HepG2 (cell line): Measurements from ENCODE around the gene HSPB9. TPM values are rescaled to one million over a fixed set of nuclear protein-coding genes. Genes with fewer than 3 reads are reported as not detected.

Experiments used
- CREB1 ChIP-seq, 2 experiments: fragments of 450-650 bp in 1 of 2; IDR thresholded peaks; 2 replicates each; pipeline ENCODE4 v1.6.1; 2016 to 2017; ENCODE audit warnings: control low read depth in 1 of 2, mild to moderate bottlenecking in 1 of 2, missing compliant biosample characterization in 1 of 2, missing genetic modification characterization in 1 of 2
- GLI4 ChIP-seq: sonication (generic); formaldehyde crosslinking; IDR thresholded peaks from 2 replicates; pipeline ENCODE4 v1.5.1; 2020; ENCODE audit warnings: missing genetic modification reagents, mild to moderate bottlenecking, moderate library complexity, borderline replicate concordance
- GZF1 ChIP-seq: sonication (generic); formaldehyde crosslinking; IDR thresholded peaks from 2 replicates; pipeline ENCODE4 v1.5.1; 2020; ENCODE audit warnings: mild to moderate bottlenecking, missing genetic modification reagents
- LCORL ChIP-seq, 2 experiments: fragments of 450-650 bp in 1 of 2; sonication (generic) in 1 of 2; formaldehyde crosslinking in 1 of 2; IDR thresholded peaks; 2 replicates each; pipeline versions ENCODE4 v1.5.0 to v1.6.1; 2017 to 2020; ENCODE audit warnings: antibody characterized with exemption in 1 of 2, missing genetic modification reagents in 1 of 2
- MYNN ChIP-seq: sonication (generic); formaldehyde crosslinking; IDR thresholded peaks from 2 replicates; pipeline ENCODE4 v1.4.0; 2020; ENCODE audit warnings: mild to moderate bottlenecking, low read depth, missing genetic modification reagents
- NFYB ChIP-seq: sonication (generic); formaldehyde crosslinking; IDR thresholded peaks from 2 replicates; pipeline ENCODE4 v1.4.0; 2020; ENCODE audit warnings: missing genetic modification reagents
- PRDM10 ChIP-seq: sonication (generic); formaldehyde crosslinking; IDR thresholded peaks from 2 replicates; pipeline ENCODE4 v1.4.0; 2020; ENCODE audit warnings: low read depth, missing genetic modification reagents
- SIX4 ChIP-seq: sonication (generic); formaldehyde crosslinking; IDR thresholded peaks from 2 replicates; pipeline ENCODE4 v1.4.0; 2020; ENCODE audit warnings: missing genetic modification reagents
- TARDBP ChIP-seq: sonication (generic); formaldehyde crosslinking; IDR thresholded peaks from 2 replicates; pipeline ENCODE4 v1.8.0; 2022; ENCODE audit warnings: mild to moderate bottlenecking, missing genetic modification reagents
- THAP7 ChIP-seq: sonication (generic); formaldehyde crosslinking; IDR thresholded peaks from 2 replicates; pipeline ENCODE4 v1.8.1; 2023; ENCODE audit warnings: mild to moderate bottlenecking, missing genetic modification reagents
- XBP1 ChIP-seq: sonication (generic); formaldehyde crosslinking; IDR thresholded peaks from 2 replicates; pipeline ENCODE4 v1.5.0; 2020; ENCODE audit warnings: missing genetic modification reagents
- ZNF225 ChIP-seq: sonication (generic); formaldehyde crosslinking; IDR thresholded peaks from 2 replicates; pipeline ENCODE4 v1.4.0; 2020; ENCODE audit warnings: mild to moderate bottlenecking, missing genetic modification reagents
- ZNF235 ChIP-seq: sonication (generic); formaldehyde crosslinking; IDR thresholded peaks from 2 replicates; pipeline ENCODE4 v1.8.1; 2023; ENCODE audit warnings: mild to moderate bottlenecking, missing genetic modification reagents, borderline replicate concordance
- ZNF318 ChIP-seq: sonication (generic); formaldehyde crosslinking; IDR thresholded peaks from 2 replicates; pipeline ENCODE4 v1.4.0; 2020; ENCODE audit warnings: mild to moderate bottlenecking, missing genetic modification reagents
- ZNF510 ChIP-seq: sonication (generic); formaldehyde crosslinking; IDR thresholded peaks from 2 replicates; pipeline ENCODE4 v1.4.0; 2020; ENCODE audit warnings: low read depth, mild to moderate bottlenecking, missing genetic modification reagents
- ZNF616 ChIP-seq: sonication (generic); formaldehyde crosslinking; IDR thresholded peaks from 2 replicates; pipeline ENCODE4 v1.5.0; 2020; ENCODE audit warnings: low read depth, mild to moderate bottlenecking, missing genetic modification reagents
- ZNF777 ChIP-seq: sonication (generic); formaldehyde crosslinking; IDR thresholded peaks from 2 replicates; pipeline ENCODE4 v1.4.0; 2020; ENCODE audit warnings: missing genetic modification reagents
- ZNF879 ChIP-seq: sonication (generic); formaldehyde crosslinking; IDR thresholded peaks from 2 replicates; pipeline ENCODE4 v1.8.1; 2023; ENCODE audit warnings: missing genetic modification reagents
- polyA plus RNA-seq, 8 experiments: library from polyadenylated mRNA; depleted of rRNA in 3 of 8; stranded (reverse) in 7 of 8; unstranded in 1 of 8; fragments of >200 nt; fragmentation: Illumina TruSeq in 4 of 8; extraction: Trizol in 4 of 8; gene quantifications; 2 replicates each; pipeline versions ENCODE4 v1.2.1 to v1.2.3, GENCODE V29; 2011 to 2016; ENCODE audit warnings: low read depth in 4 of 8, missing spikeins in 1 of 8, mixed read lengths in 1 of 8; ENCODE audit not compliant: insufficient read depth in 1 of 8
- total RNA-seq, 5 experiments: library from RNA; depleted of rRNA; stranded (reverse); fragments of >200 nt; fragmentation: Illumina TruSeq; extraction: Trizol; gene quantifications; 2 replicates each; pipeline ENCODE4 v1.2.3, GENCODE V29; 2016; ENCODE audit warnings: low read depth in 1 of 5

Gene HSPB9
- total and polyA plus RNA-seq, 2 of the 13 experiments (the other 11 are each of a cell fraction or from before 2014, with no cell fraction given): 0.05 to 0.24 TPM

GRCh38 chr17:42131232-42131631 is 8.6 kb downstream of the HSPB9 start (continued):
- TF ChIP-seq TARDBP (CRISPR knock-in tag) (no peak), PRDM10 (no peak), ZNF616 (no peak), SIX4 (CRISPR knock-in tag) (no peak), ZNF777 (CRISPR knock-in tag) (no peak), ZNF879 (no peak), MYNN (CRISPR knock-in tag) (no peak), THAP7 (CRISPR knock-in tag) (no peak), NFYB (CRISPR knock-in tag) (no peak), CREB1 (IDR thresholded peaks at IDR 0.05) (no peak), CREB1 (CRISPR knock-in tag; IDR thresholded peaks at IDR 0.05) (no peak), LCORL (IDR thresholded peaks at IDR 0.05) (peak; percentile 45; the same call in 1 of the 2 replicates), LCORL (CRISPR knock-in tag; IDR thresholded peaks at IDR 0.05) (no peak), ZNF510 (CRISPR knock-in tag) (no peak), GZF1 (CRISPR knock-in tag) (no peak), ZNF235 (CRISPR knock-in tag) (no peak), ZNF318 (CRISPR knock-in tag) (no peak), GLI4 (CRISPR knock-in tag) (no peak), ZNF225 (CRISPR knock-in tag) (no peak), XBP1 (CRISPR knock-in tag) (no peak)
